Lower leg skin (tissue), 4 donors: Measurements from ENCODE around the gene SAMD3. TPM values are rescaled to one million over a fixed set of nuclear protein-coding genes. Genes with fewer than 3 reads are reported as not detected.
"Not testable (repeated sequence)": the region's sequence is repeated elsewhere in the genome, so short reads cannot be mapped to it uniquely, and the experiment has no call there.

Source experiments
- DNase-seq, 2 donors: peaks; one replicate each; pipeline ENCODE4 v3.0.0-alpha.2; 2019; ENCODE audit warnings: low spot score in 2 of 2
- H3K4me3 ChIP-seq: fragments of 200-600 bp; sonication (generic); 2 replicates; pipeline ENCODE4 v1.5.1; 2017; ENCODE audit warnings: mild to moderate bottlenecking, low read depth; ENCODE audit not compliant: poor library complexity, severe bottlenecking
- POLR2A ChIP-seq, 2 donors: fragments of 450-650 bp; IDR thresholded peaks; one replicate each; pipeline ENCODE4 v1.6.1; 2016 to 2017; ENCODE audit warnings: antibody characterized with exemption in 2 of 2, mild to moderate bottlenecking in 1 of 2, moderate library complexity in 1 of 2
- WGBS, 2 donors: methylation state at CpG; one replicate each; pipeline ENCODE4 v1.1.5; 2018; 5-methylcytosine and 5-hydroxymethylcytosine counted together
- intact Hi-C: fragments of 100-400 bp; cut with DNase I; formaldehyde crosslinking; loops from one replicate; pipeline ENCODE4 v1.15.0; 2023; ENCODE audit warnings: low total_unique reads
- total RNA-seq, 4 donors: library from RNA; depleted of rRNA; stranded (reverse); fragments of >200 nt; gene quantifications; one replicate each; pipeline ENCODE4 v1.1.0, GENCODE V29; 2016
- TF ChIP-seq, protein P1 (sequence below), 3 donors: fragments of 450-650 bp; IDR thresholded peaks; one replicate each; pipeline ENCODE4 v1.5.1; 2016; ENCODE audit warnings: antibody characterized with exemption in 3 of 3, mild to moderate bottlenecking in 3 of 3, moderate library complexity in 2 of 3

The SAMD3 gene
- total RNA-seq, 4 donors from 2014 or later: not detected

- intact Hi-C loops: no loop called here
- TF ChIP-seq, protein P1, sequence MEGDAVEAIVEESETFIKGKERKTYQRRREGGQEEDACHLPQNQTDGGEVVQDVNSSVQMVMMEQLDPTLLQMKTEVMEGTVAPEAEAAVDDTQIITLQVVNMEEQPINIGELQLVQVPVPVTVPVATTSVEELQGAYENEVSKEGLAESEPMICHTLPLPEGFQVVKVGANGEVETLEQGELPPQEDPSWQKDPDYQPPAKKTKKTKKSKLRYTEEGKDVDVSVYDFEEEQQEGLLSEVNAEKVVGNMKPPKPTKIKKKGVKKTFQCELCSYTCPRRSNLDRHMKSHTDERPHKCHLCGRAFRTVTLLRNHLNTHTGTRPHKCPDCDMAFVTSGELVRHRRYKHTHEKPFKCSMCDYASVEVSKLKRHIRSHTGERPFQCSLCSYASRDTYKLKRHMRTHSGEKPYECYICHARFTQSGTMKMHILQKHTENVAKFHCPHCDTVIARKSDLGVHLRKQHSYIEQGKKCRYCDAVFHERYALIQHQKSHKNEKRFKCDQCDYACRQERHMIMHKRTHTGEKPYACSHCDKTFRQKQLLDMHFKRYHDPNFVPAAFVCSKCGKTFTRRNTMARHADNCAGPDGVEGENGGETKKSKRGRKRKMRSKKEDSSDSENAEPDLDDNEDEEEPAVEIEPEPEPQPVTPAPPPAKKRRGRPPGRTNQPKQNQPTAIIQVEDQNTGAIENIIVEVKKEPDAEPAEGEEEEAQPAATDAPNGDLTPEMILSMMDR (IDR thresholded peaks at IDR 0.05): no peak
- TF ChIP-seq POLR2A (IDR thresholded peaks at IDR 0.05): no peak
- no peak for DNase-seq
- H3K4me3 ChIP-seq: no peak overlapping the region
- 91 to 93% methylated on average over 2 of the region's 2 CpGs for WGBS, 2 donors
Measured at GRCh38 chr6:130122243-130122642, 100.5 kb downstream of the SAMD3 start.

- H3K4me3 ChIP-seq: no peak overlapping the region
- no peak for TF ChIP-seq POLR2A (IDR thresholded peaks at IDR 0.05)
- TF ChIP-seq, protein P1 (IDR thresholded peaks at IDR 0.05): no peak
- intact Hi-C loops: no loop called here
- DNase-seq: no peak
Measured at GRCh38 chr6:130120731-130121130, 102.0 kb downstream of the SAMD3 start.

GRCh38 chr6:130119211-130119610 is 103.5 kb downstream of the SAMD3 start:
- no peak for DNase-seq
- intact Hi-C loops: no loop called here
- 98 to 100% methylated on average over 1 of the region's 1 CpG for WGBS, 2 donors
- TF ChIP-seq POLR2A (IDR thresholded peaks at IDR 0.05): no peak
- TF ChIP-seq, protein P1 (IDR thresholded peaks at IDR 0.05): no peak
- H3K4me3 ChIP-seq: no peak overlapping the region

DNA sequence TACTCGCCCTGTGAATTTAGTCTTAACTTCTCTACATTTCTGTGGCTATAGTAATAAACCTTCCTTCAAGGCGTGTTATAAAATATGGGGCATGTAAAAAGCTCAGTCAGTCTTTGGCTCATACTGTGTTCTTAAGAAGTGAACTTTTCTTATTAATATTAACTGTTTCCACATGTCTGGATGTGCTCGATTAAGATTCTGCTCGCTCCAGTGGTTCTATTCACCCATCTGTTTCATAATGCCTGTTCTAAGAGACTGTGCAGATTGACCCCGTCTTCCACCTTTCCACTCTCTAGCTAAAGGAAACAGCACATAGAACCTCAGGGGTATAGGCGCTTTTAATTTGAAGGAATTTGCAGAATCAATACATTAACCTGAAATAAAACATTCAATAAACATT is 104.5 kb downstream of the SAMD3 start:
- no peak overlapping the region for H3K4me3 ChIP-seq
- intact Hi-C loops: no loop called here
- WGBS, 2 donors: 53 to 57% methylated on average over 6 of the region's 6 CpGs
- TF ChIP-seq, protein P1 (IDR thresholded peaks at IDR 0.05): no peak
- TF ChIP-seq POLR2A (IDR thresholded peaks at IDR 0.05): no peak
- DNase-seq: no peak

- H3K4me3 ChIP-seq, intact Hi-C loops, DNase-seq: not testable (repeated sequence)
- WGBS, 2 donors: 95 to 97% methylated on average over 2 to 3 of the region's 4 CpGs
Measured at GRCh38 chr6:130117187-130117701, 105.5 kb downstream of the SAMD3 start.

- DNase-seq: no peak
- no peak for TF ChIP-seq POLR2A (IDR thresholded peaks at IDR 0.05)
- TF ChIP-seq, protein P1 (IDR thresholded peaks at IDR 0.05): no peak
- intact Hi-C loops: no loop called here
- H3K4me3 ChIP-seq: no peak overlapping the region
- 85 to 87% methylated on average over 4 of the region's 4 CpGs for WGBS, 2 donors
Measured at GRCh38 chr6:130116273-130116672, 106.5 kb downstream of the SAMD3 start.
